GM18519 (cell line): Measurements from ENCODE around the gene COX6A2.
"Not testable (repeated sequence)": the region's sequence is repeated elsewhere in the genome, so short reads cannot be mapped to it uniquely, and the experiment has no call there.

Experiments used
- ATAC-seq: cut with Tn5 transposase; IDR thresholded peaks from one replicate; pipeline ENCODE4 v1.9.1; 2021; ENCODE audit warnings: mild to moderate bottlenecking, moderate library complexity; ENCODE audit not compliant: unreplicated experiment, low FRiP score

The COX6A2 gene

DNA sequence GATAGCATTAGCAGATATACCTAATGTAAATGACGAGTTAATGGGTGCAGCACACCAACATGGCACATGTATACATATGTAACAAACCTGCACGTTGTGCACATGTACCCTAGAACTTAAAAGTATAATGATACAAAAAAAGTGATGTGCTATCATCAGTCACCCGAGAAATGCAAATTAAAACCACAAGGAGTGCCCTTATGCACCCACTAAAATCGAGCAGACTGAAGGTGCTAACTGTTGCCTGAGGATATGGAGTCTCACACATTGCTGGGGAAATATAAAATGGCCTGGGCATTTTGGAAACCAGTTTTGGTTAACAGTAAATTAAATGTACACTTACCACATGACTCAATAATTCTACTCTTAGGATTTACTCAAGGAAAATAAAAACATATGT lies 10.9 kb upstream of the COX6A2 start:
- not testable (repeated sequence) for ATAC-seq

DNA sequence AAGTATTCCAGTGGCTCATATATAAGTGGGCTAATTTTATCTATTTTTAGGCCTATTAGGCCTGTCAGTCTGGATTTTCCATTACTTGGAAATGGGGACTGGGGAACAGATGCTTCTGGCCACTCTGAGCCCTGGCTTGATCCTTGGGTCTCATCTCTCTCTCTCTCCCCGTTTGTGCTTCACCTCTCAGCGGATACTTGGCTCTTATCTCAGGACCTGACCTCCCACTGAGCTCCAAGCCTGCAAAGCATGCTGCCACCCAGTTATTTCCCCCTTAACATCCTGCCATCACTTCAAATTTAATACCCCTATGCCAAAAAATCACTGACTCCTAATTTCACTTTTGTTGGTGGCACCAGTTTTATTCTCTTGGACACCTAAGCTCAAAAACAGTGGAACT lies 10.3 kb upstream of the COX6A2 start:
- ATAC-seq, result no peak

GRCh38 chr16:31436221-31437045 lies 8.3 kb upstream of the COX6A2 start:
- no peak for ATAC-seq

DNA sequence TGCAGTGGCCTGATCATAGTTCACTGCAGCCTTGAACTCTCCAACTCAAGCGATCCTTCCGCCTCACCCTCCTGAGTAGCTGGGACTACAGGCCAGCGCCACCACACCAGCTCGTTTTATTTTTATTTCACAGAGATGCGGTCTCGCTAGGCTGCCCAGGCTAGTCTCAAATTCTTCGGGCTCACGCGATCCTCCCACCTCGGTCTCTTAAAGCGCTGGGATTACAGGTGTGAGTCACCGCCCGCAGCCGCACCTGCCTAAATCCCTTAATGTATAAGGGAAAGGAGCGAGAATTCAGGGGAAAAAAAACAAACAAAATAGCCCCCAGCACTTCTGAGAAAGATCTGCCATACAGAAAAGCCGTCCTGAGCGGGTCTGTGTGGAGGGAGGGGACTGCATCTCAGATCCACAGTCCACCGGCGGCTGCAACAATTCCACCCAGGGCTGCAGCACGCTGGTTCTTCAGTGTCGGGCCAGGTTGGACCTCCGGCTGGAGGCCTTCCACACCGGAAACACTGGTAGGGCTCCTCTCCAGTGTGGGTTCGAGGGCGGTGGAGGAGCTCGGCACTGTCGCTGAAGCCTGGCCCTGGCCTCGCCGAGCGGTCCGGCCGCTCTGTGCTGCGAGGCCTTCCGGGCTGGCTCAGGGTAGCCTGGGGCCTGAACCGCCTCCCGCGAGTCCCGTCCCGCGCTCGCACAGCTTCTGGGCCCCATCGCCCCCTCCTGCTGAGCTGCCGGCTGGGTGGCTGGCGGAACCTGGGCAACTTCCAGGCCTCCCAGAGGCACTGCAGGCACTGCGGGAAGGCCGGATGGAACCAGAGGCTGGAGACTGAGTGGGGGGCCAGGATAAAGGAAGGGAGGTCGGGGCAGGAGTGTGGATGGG lies 7.4 kb upstream of the COX6A2 start:
- ATAC-seq, result no peak

DNA sequence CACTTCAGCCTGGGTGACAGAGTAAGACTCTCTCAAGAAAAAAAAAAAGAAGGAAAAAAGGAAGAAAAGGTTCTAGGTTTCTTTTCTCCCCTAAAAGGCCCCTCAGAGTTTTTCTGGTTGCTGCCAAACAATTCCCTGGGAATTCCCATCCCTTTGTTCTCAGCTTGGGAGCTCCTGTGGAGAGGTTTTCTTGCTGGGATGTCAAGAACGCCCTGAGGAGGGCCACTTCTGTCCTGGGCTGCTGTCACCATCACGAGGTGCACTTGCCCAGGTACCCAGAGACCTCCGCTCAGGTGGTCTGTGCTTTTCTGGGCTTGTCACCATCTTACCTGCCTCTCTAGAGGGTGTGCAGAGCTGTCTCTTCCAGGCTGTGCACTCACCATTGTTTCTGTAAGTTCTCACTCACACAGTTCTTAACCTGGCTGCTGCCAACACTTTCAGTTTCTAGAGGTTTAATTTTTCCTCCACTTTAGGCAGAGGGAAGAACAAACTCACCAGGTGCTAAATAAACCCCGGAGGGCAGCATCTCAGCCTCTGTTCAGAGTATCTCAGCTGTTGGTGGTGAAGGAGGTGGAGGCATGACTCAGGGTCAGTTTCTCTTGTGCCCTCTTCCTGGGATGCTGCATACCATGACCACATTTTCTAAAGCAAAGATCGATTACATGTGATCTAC lies 2.4 kb upstream of the COX6A2 start:
- no peak for ATAC-seq

DNA sequence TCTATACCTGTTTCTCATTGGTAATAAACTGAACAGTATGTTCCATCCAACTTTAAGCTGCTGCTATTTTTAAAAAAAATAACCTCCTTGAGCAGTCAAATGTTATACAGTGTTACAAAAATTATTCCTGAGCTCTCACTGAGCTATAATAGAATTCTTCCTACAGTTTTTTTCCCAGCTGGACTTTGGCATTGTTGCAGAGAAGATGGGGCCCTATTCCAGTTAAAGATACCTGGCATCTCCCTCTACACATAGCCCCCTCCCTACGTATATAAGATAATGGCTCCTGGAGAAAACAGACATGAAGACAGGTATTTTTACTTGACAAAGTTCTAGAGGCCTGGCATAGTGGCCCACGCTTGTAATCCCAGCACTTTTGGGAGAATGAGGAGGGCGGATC lies 1.6 kb upstream of the COX6A2 start:
- ATAC-seq, result no peak

GRCh38 chr16:31429314-31429713 lies 1.2 kb upstream of the COX6A2 start:
- ATAC-seq, result no peak

DNA sequence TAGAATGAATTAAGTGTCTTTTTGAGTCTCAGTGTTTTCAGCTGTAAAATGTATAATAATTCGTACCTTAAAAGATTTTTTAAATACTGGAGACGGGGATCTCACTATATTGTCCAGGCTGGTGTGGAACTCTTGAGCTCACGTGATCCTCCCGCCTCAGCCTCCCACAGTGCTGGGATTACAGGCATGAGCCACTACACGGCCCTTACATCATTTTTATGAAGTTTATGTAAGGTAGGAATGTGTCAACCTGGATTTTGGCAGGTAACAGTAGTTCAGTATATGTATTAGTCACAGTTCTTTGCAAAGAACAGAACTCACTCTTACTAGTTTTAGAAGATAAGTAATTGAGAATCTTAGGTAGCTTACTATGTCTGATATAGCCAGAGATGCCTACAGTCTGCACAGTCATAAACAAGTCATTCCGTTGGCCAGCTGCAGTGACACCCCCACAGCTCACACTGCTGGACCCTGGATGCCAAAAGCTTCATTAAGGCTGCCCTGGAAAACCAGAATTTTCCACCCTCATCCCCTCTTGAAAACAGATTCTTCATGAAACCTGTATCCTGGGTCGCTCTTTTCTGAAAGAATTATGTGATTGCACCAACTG lies 583 bp upstream of the COX6A2 start:
- ATAC-seq, result no peak

GRCh38 chr16:31427441-31428278 lies 500 bp downstream of the COX6A2 start:
- ATAC-seq, result no peak

GRCh38 chr16:31423801-31424200 lies 4.4 kb downstream of the COX6A2 start:
- no peak for ATAC-seq

GRCh38 chr16:31423241-31423640 lies 4.9 kb downstream of the COX6A2 start:
- no peak for ATAC-seq

GRCh38 chr16:31421587-31421986 lies 6.6 kb downstream of the COX6A2 start:
- ATAC-seq, result no peak

DNA sequence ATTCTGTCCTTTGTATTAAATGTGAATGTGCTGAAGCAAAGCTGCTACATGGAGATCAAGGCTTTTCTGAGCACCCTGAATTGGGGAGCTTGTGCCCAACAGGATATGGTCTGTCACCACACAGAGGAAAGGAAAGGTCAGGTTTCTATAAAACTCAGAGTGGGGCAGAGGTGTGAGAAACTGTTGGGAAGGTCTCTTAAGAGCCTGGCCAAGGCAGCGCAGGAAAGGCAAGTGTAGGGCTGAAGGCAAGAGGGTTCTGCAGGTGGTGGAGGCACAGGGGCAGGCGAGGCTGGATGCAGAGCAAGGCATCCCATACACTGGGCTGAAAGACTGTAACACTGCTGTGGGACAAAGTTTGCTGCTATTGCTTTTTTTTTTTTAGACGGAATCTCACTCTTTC lies 8.1 kb downstream of the COX6A2 start:
- ATAC-seq, result no peak

- no peak for ATAC-seq
These were observed 10.2 kb downstream of the COX6A2 start for GRCh38 chr16:31417916-31418315.

DNA sequence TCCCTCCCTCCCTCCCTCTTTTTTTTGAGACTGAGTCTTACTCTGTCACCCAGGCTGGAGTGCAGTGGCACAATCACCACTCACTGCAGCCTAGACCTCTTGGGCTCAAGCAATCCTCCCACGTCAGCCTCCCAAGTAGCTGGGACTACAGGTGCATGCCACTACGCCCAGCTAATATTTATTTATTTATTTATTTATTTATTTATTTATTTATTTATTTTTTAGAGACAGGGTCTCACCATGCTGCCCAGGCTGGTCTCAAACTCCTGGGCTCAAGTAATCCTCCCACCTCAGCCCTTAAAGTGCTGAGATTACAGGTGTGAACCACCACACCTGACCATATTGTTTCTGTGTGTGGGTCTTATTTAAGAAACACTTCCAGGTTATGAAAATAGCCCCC lies 11.1 kb downstream of the COX6A2 start:
- ATAC-seq, result not testable (repeated sequence)

DNA sequence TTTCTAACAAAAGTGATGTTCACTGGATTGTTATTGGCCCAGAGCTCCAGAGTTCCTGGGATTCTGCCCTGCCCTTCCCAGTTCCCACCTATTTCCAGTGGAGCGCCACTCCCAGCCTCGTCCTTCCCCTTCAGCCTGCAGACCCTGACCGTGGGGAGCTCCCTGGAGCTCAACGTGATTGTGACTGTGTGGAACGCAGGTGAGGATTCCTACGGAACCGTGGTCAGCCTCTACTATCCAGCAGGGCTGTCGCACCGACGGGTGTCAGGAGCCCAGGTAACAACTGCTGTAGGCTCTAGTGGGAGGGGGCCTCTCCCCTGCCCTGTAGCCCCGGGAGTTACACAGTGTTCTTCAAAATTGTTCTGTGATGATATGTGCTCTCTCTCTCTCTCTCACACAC lies 11.8 kb downstream of the COX6A2 start:
- no peak for ATAC-seq

- no peak for ATAC-seq
These were observed 13.5 kb downstream of the COX6A2 start for GRCh38 chr16:31414706-31415105.

DNA sequence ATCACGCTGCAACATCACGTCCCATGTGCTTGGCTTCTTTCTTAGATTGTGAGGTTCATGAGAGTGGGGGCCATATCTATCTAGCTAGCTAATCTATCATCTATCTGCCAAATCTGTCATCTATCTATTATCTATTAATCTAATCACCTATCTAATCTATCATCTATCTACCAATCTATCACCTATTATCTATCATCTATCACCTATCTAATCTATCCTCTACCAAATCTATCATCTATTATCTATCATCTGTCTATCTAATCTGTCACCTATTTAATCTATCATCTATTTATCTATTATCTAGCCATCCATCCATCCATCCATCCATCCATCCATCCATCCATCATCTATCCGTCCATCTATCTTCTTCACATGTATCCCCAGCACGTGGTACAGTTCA lies 14.2 kb downstream of the COX6A2 start:
- no peak for ATAC-seq

DNA sequence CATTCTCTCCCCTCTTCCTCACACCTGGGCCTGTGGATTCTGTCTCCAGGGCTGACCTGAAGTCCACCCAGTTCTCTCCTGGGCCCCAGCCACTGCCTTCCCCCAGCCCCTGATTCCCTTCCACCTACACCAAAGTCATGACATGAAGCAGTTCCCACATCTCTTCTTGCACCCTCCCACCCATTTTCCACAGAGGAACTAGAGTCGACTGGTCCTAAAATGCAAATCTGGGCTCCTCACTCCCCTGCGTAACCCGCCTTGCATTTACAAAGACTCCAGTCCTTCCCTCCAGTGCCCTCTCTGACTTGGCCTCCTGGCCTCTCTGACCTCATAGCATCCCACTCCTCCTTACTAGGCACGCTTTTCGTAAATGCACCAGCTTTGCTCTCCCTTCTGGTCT lies 14.8 kb downstream of the COX6A2 start:
- ATAC-seq, result no peak

GRCh38 chr16:31412750-31413149 lies 15.4 kb downstream of the COX6A2 start:
- no peak for ATAC-seq
